ENCODE measurements around the gene MASP2. TPM values are rescaled to one million over a fixed set of nuclear protein-coding genes. Genes with fewer than 3 reads are reported as not detected.

The MASP2 gene
- total and polyA plus RNA-seq, 2 of the 8 experiments (the other 6 are each of a cell fraction or from before 2014, with no cell fraction given), result 0.54 to 1.2 TPM

DNA sequence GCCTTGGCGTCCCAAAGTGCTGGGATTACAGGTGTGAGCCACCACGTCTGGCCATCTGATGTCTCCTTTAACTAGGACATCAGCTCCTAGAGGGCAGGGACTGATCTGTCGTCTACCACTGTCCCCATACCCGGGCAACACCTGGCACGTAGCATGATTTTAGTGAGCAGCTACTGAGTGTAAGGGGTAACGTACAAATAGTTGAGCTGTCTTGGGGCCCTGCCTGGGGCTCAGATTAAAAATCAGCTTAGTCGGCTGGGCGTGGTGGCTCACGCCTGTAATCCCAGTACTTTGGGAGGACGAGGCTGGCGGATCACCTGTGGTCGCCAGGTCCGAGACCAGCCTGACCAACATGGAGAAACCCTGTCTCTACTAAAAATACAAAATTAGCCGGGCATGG, 11.0 kb upstream of the MASP2 start:
- Histone ChIP-seq H3K79me2 (ENCODE audit: control insufficient read depth in 1 of 2, insufficient read depth in 2 of 2, low read length in 2 of 2) (peaks cover 0 to 16% of the 10 kb centered on the region in 2 experiments; a peak in 2 of 4 replicates), H2AFZ (ENCODE audit: low read length) (no peak overlapping the region), H2BK15ac (ENCODE audit: low read length) (no peak overlapping the region), H3K9ac (replicated peaks in 1 of 4; ENCODE audit: extremely low read depth in 1 of 4, low read depth in 3 of 4, low read length in 3 of 4) (no peak overlapping the region), H3K27me3 (replicated peaks in 1 of 4; ENCODE audit: control insufficient read depth in 3 of 4, extremely low read depth in 1 of 4, insufficient read depth in 3 of 4, low read length in 3 of 4) (no peaks in the 10 kb centered on the region), H3K14ac (ENCODE audit: insufficient read length) (no peak overlapping the region), H3K23me2 (ENCODE audit: low read depth, low read length) (peaks cover 15% of the 10 kb centered on the region), H3K4me1 (replicated peaks in 1 of 4; ENCODE audit: control insufficient read depth in 3 of 4, insufficient read depth in 4 of 4, low read length in 3 of 4) (peaks cover 0 to 13% (median 7%) of the 10 kb centered on the region in 4 experiments; a peak in 6 of 7 replicates), H2AK5ac (ENCODE audit: low read depth, low read length) (no peak overlapping the region), H3K79me1 (ENCODE audit: low read depth, low read length) (peaks cover 9% of the 10 kb centered on the region), H3K56ac (replicated peaks; ENCODE audit: insufficient read length, low read depth, low read length) (no peak overlapping the region), H3K18ac (ENCODE audit: extremely low read depth, low read length) (no peak overlapping the region), H3K27ac (ENCODE audit: low read depth, low read length) (no peak overlapping the region), H4K20me1 (replicated peaks in 1 of 2; ENCODE audit: control insufficient read depth in 1 of 2, insufficient read depth in 2 of 2, low read length in 2 of 2) (peaks cover 3 to 9% of the 10 kb centered on the region in 2 experiments), H2BK12ac (ENCODE audit: low read depth, low read length) (no peak overlapping the region), H3K23ac (ENCODE audit: insufficient read length) (no peak overlapping the region), H3K4ac (replicated peaks; ENCODE audit: insufficient read length, low read depth, low read length) (no peak overlapping the region), H2BK120ac (replicated peaks; ENCODE audit: low read depth, low read length) (no peak overlapping the region), H2BK5ac (ENCODE audit: low read depth, low read length) (no peak overlapping the region), H3K9me3 (ENCODE audit: insufficient read depth in 2 of 2, low read depth in 1 of 2, low read length in 1 of 2) (no peaks in the 10 kb centered on the region), H2BK20ac (ENCODE audit: low read length) (no peak overlapping the region), H4K91ac (replicated peaks; ENCODE audit: insufficient read length, low read length) (no peak overlapping the region), H3K36me3 (ENCODE audit: control insufficient read depth in 2 of 4, insufficient read depth in 4 of 4, low read length in 3 of 4) (peaks cover 6 to 27% (median 14%) of the 10 kb centered on the region in 4 experiments; a peak in 7 of 8 replicates), H3K4me3 (ENCODE audit: extremely low read depth in 1 of 4, insufficient read depth in 2 of 4, low read depth in 3 of 4, low read length in 4 of 4) (no peak overlapping the region), H4K8ac (ENCODE audit: extremely low read depth, insufficient read depth, low read length) (no peak overlapping the region), H4K5ac (ENCODE audit: insufficient read length, low read depth, low read length) (no peak overlapping the region), H3K4me2 (ENCODE audit: insufficient read depth in 1 of 2, low read depth in 2 of 2, low read length in 2 of 2) (peak overlapping the region in 1 of 2 experiments; percentile 82; a peak in 1 of 4 replicates)
- WGBS, 2 experiments (ENCODE audit: extremely low coverage in 1 of 2, insufficient coverage in 1 of 2, insufficient read length in 1 of 2, insufficient replicate concordance in 2 of 2, low coverage in 1 of 2, low lambda C conversion rate in 2 of 2, missing lambda C conversion rate in 1 of 2), result 95% methylated on average over 14 of the region's 14 CpGs; no CpG with 5 or more reads in 1 of the 2 experiments
- FAIRE-seq (no peak), DNase-seq (ENCODE audit: low read depth in 1 of 2, low spot score in 2 of 2) (no peak)
- TF ChIP-seq EZH2 (IDR thresholded peaks at IDR 0.05; ENCODE audit: low read depth, low read length, severe bottlenecking) (no peak), SAP30 (IDR thresholded peaks at IDR 0.05; ENCODE audit: insufficient read depth, insufficient replicate concordance, low read length) (no peak), HDAC2 (IDR thresholded peaks at IDR 0.05; ENCODE audit: borderline replicate concordance in 1 of 2, low read depth in 2 of 2, low read length in 2 of 2) (no peak), MAFK (IDR thresholded peaks at IDR 0.05; ENCODE audit: low read depth, low read length) (no peak), POLR2AphosphoS5 (IDR thresholded peaks at IDR 0.05; ENCODE audit: low read depth, low read length) (no peak), TAF7 (optimal IDR thresholded peaks at IDR 0.05; ENCODE audit: borderline replicate concordance, low read depth, low read length) (no peak)
- TF ChIP-seq, protein P1, sequence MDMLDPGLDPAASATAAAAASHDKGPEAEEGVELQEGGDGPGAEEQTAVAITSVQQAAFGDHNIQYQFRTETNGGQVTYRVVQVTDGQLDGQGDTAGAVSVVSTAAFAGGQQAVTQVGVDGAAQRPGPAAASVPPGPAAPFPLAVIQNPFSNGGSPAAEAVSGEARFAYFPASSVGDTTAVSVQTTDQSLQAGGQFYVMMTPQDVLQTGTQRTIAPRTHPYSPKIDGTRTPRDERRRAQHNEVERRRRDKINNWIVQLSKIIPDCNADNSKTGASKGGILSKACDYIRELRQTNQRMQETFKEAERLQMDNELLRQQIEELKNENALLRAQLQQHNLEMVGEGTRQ (IDR thresholded peaks at IDR 0.05; ENCODE audit: low read length), result no peak
- ChIA-PET POLR2A (ENCODE audit: partially characterized antibody) (interaction anchor here (0.7 to 2.1 kb wide), 8 partner anchors 10 to 932 kb away, joined by 3 to 10 read pairs (median 4); partner anchors contain the start of gene MASP2), CTCF (ENCODE audit: partially characterized antibody) (interaction anchor here (1.1 to 14.5 kb wide), 5 partner anchors 8 to 139 kb away, joined by 3 to 168 read pairs (median 4); no protein-coding TSS in a partner anchor)
